Fibroblast of lung (primary cell): ENCODE measurements around the gene TRAF7. TPM values are rescaled to one million over a fixed set of nuclear protein-coding genes. Genes with fewer than 3 reads are reported as not detected.

ENCODE experiments used
- DNase-seq, 2 donors: peaks; one replicate each; pipeline versions ENCODE4 v3.0.0 to v3.0.0-alpha.2; 2010; ENCODE audit warnings: low read depth in 2 of 2
- H2AFZ ChIP-seq: 2 replicates; pipeline ENCODE4 v1.5.1; 2012; ENCODE audit warnings: low read length, control low read depth, inconsistent platforms
- H3K27ac ChIP-seq: 2 replicates; pipeline ENCODE4 v1.5.1; 2011; ENCODE audit warnings: low read length, control low read depth; ENCODE audit not compliant: insufficient read depth
- H3K27me3 ChIP-seq: 2 replicates; pipeline ENCODE4 v1.5.1; 2011; ENCODE audit warnings: mild to moderate bottlenecking, low read length; ENCODE audit not compliant: control insufficient read depth, insufficient read depth
- H3K36me3 ChIP-seq: 2 replicates; pipeline ENCODE4 v1.5.1; 2011; ENCODE audit warnings: low read length; ENCODE audit not compliant: control insufficient read depth, insufficient read depth
- H3K4me1 ChIP-seq: 2 replicates; pipeline ENCODE4 v1.5.1; 2011; ENCODE audit warnings: low read length; ENCODE audit not compliant: control insufficient read depth, insufficient read depth; ENCODE audit errors: extremely low read depth
- H3K4me2 ChIP-seq: 2 replicates; pipeline ENCODE4 v1.5.1; 2011; ENCODE audit warnings: low read length, control low read depth; ENCODE audit not compliant: insufficient read depth; ENCODE audit errors: extremely low read depth
- H3K4me3 ChIP-seq, 4 experiments: fragments of 200-600 bp in 1 of 4; sonication (generic) in 1 of 4; replicated peaks in 1 of 4; 2 replicates each; pipeline ENCODE4 v1.5.1; 2011 to 2016; ENCODE audit warnings: low read length in 4 of 4, low read depth in 3 of 4, mild to moderate bottlenecking in 3 of 4, control low read depth in 2 of 4, inconsistent platforms in 1 of 4, mixed read lengths in 1 of 4; ENCODE audit not compliant: insufficient read depth in 1 of 4; ENCODE audit errors: control extremely low read depth in 1 of 4
- H3K79me2 ChIP-seq: 2 replicates; pipeline ENCODE4 v1.5.1; 2012; ENCODE audit warnings: mild to moderate bottlenecking, low read length, inconsistent platforms; ENCODE audit not compliant: control insufficient read depth, insufficient read depth
- H3K9ac ChIP-seq: 2 replicates; pipeline ENCODE4 v1.5.1; 2011; ENCODE audit warnings: mild to moderate bottlenecking, low read length, control low read depth; ENCODE audit not compliant: insufficient read depth
- H3K9me3 ChIP-seq: 2 replicates; pipeline ENCODE4 v1.5.1; 2012; ENCODE audit warnings: low read depth, low read length; ENCODE audit not compliant: control insufficient read depth, insufficient read depth
- H4K20me1 ChIP-seq: 2 replicates; pipeline ENCODE4 v1.5.1; 2011; ENCODE audit warnings: low read length; ENCODE audit not compliant: control insufficient read depth, insufficient read depth; ENCODE audit errors: extremely low read depth
- CTCF ChIP-seq, 2 donors: IDR thresholded peaks in 1 of 2; conservative IDR thresholded peaks in 1 of 2; 1 replicate in 1 of 2; 2 replicates in 1 of 2; pipeline ENCODE4 v1.5.1; 2011 to 2012; ENCODE audit warnings: low read length in 2 of 2, control low read depth in 1 of 2, inconsistent platforms in 1 of 2, low read depth in 1 of 2, mild to moderate bottlenecking in 1 of 2
- EZH2 ChIP-seq: IDR thresholded peaks from 2 replicates; pipeline ENCODE4 v1.5.1; 2012; ENCODE audit warnings: low read length, control low read depth, mild to moderate bottlenecking; ENCODE audit errors: missing control alignments
- polyA plus RNA-seq, 2 donors: library from polyadenylated mRNA; depleted of rRNA in 1 of 2; stranded (reverse) in 1 of 2; unstranded in 1 of 2; fragments of >200 nt; gene quantifications; 2 replicates each; pipeline ENCODE4 v1.2.1, GENCODE V29; 2011 to 2012; ENCODE audit warnings: missing spikeins in 1 of 2
- total RNA-seq: library from RNA; depleted of rRNA; stranded (reverse); fragments of >200 nt; gene quantifications from 2 replicates; pipeline ENCODE4 v1.2.1, GENCODE V29; 2014

Gene TRAF7
- total and polyA plus RNA-seq, 2 donors (not counting 1 experiment from before 2014, with no cell fraction given): 38.7 to 60.3 TPM

GRCh38 chr16:2186505-2186904 lies 30.9 kb downstream of the TRAF7 start:
- Histone ChIP-seq H3K4me3 (no peak overlapping the region), H3K27ac (no peak overlapping the region), H3K36me3 (no peaks in the 10 kb centered on the region), H3K79me2 (no peaks in the 10 kb centered on the region), H3K4me2 (no peak overlapping the region), H3K9me3 (no peaks in the 10 kb centered on the region), H3K27me3 (no peaks in the 10 kb centered on the region), H4K20me1 (no peaks in the 10 kb centered on the region), H3K4me1 (no peaks in the 10 kb centered on the region), H3K9ac (no peak overlapping the region), H2AFZ (no peak overlapping the region)
- TF ChIP-seq CTCF (conservative IDR thresholded peaks at IDR 0.05 in 1 of 2, IDR thresholded peaks at IDR 0.05 in 1 of 2; ENCODE audit: low read depth in 1 of 2, low read length in 2 of 2) (no peak), EZH2 (no peak)
- no peak for DNase-seq

DNA sequence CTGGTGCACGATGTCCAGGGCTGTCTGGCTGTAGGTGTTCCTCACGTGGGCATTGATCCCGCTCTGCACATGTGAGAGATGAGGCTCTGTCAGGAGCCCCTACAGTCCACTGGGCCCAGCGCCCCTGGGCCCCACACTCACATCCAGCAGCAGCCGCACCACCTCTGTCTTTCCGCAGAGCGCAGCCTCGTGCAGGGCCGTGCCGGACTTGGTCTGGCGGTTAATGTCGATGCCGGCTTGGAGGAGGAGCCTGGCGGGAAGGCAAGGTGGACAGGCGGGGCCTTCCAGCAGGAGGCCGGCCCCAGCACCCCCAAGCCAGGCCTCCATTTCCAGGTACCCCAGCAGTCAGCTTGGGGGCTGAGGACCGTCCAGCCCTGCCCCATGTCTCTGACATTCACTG lies 31.6 kb downstream of the TRAF7 start:
- Histone ChIP-seq H3K27me3 (no peaks in the 10 kb centered on the region), H3K36me3 (no peaks in the 10 kb centered on the region), H3K9me3 (no peaks in the 10 kb centered on the region), H3K9ac (no peak overlapping the region), H2AFZ (no peak overlapping the region), H3K4me1 (no peaks in the 10 kb centered on the region), H3K4me3 (no peak overlapping the region), H3K27ac (no peak overlapping the region), H4K20me1 (no peaks in the 10 kb centered on the region), H3K79me2 (no peaks in the 10 kb centered on the region), H3K4me2 (no peak overlapping the region)
- no peak for DNase-seq
- no peak for TF ChIP-seq EZH2
- no peak for TF ChIP-seq CTCF (conservative IDR thresholded peaks at IDR 0.05 in 1 of 2, IDR thresholded peaks at IDR 0.05 in 1 of 2; ENCODE audit: low read depth in 1 of 2, low read length in 2 of 2)

GRCh38 chr16:2188395-2188794 lies 32.8 kb downstream of the TRAF7 start:
- H3K4me1 ChIP-seq: no peaks in the 10 kb centered on the region

More at GRCh38 chr16:2188395-2188794, 32.8 kb downstream of the TRAF7 start:
- Histone ChIP-seq H4K20me1 (no peaks in the 10 kb centered on the region), H3K27ac (no peak overlapping the region), H3K27me3 (no peaks in the 10 kb centered on the region), H3K36me3 (no peaks in the 10 kb centered on the region), H3K4me3 (no peak overlapping the region), H3K4me2 (no peak overlapping the region), H3K9me3 (no peaks in the 10 kb centered on the region), H3K79me2 (no peaks in the 10 kb centered on the region), H2AFZ (no peak overlapping the region), H3K9ac (no peak overlapping the region)
- DNase-seq: no peak
- TF ChIP-seq CTCF (conservative IDR thresholded peaks at IDR 0.05 in 1 of 2, IDR thresholded peaks at IDR 0.05 in 1 of 2; ENCODE audit: low read depth in 1 of 2, low read length in 2 of 2): no peak
- TF ChIP-seq EZH2: no peak
